ENCODE data around the gene ZNF318. TPM values are rescaled to one million over a fixed set of nuclear protein-coding genes. Genes with fewer than 3 reads are reported as not detected.

Gene ZNF318
- total RNA-seq, 1 donor from 2014 or later: 9.8 TPM

GRCh38 chr6:43361269-43361668 is 8.2 kb downstream of the ZNF318 start:
- Histone ChIP-seq H3K9me3 (ENCODE audit: insufficient read depth, low read depth, low read length) (no peaks in the 10 kb centered on the region), H3K27me3 (ENCODE audit: insufficient read depth, low read length) (no peaks in the 10 kb centered on the region), H3K4me2 (ENCODE audit: low read length) (no peak overlapping the region), H3K27ac (ENCODE audit: low read depth, low read length) (no peak overlapping the region), H3K4me1 (ENCODE audit: insufficient read depth, low read length) (peaks cover 9% of the 10 kb centered on the region), H4K20me1 (ENCODE audit: insufficient read depth, low read length) (peaks cover 6% of the 10 kb centered on the region), H3K36me3 (ENCODE audit: insufficient read depth, low read length) (peaks cover 25% of the 10 kb centered on the region), H2AFZ (ENCODE audit: low read depth, low read length) (no peak overlapping the region), H3K79me2 (ENCODE audit: insufficient read depth, low read length) (no peaks in the 10 kb centered on the region), H3K9ac (ENCODE audit: low read length) (no peak overlapping the region), H3K4me3 (ENCODE audit: insufficient read depth, low read depth, low read length) (no peak overlapping the region)
- DNase-seq (ENCODE audit: low read depth) (no peak), FAIRE-seq (no peak)
- Mint-ChIP-seq H3K4me1 (ENCODE audit: low read depth, unreplicated experiment) (peaks cover 8% of the 10 kb centered on the region), H3K9me3 (ENCODE audit: unreplicated experiment) (peaks cover 3% of the 10 kb centered on the region), H3K4me3 (ENCODE audit: unreplicated experiment) (no peak overlapping the region), H3K36me3 (ENCODE audit: low read depth, unreplicated experiment) (peaks cover 22% of the 10 kb centered on the region), H3K27ac (ENCODE audit: unreplicated experiment) (no peak overlapping the region), H3K27me3 (ENCODE audit: low read depth, unreplicated experiment) (no peaks in the 10 kb centered on the region)
- TF ChIP-seq EZH2 (IDR thresholded peaks at IDR 0.05; ENCODE audit: insufficient read depth, low read length): no peak
- TF ChIP-seq CTCF (IDR thresholded peaks at IDR 0.05; ENCODE audit: insufficient read depth, low read depth, low read length): no peak

GRCh38 chr6:43359831-43360230 is 9.6 kb downstream of the ZNF318 start:
- H3K27ac ChIP-seq (ENCODE audit: low read depth, low read length): no peak overlapping the region
- H3K4me3 ChIP-seq (ENCODE audit: insufficient read depth, low read depth, low read length): no peak overlapping the region
- Mint-ChIP-seq H3K4me1 (ENCODE audit: low read depth, unreplicated experiment) (peaks cover 8% of the 10 kb centered on the region), H3K27ac (ENCODE audit: unreplicated experiment) (no peak overlapping the region), H3K36me3 (ENCODE audit: low read depth, unreplicated experiment) (peaks cover 33% of the 10 kb centered on the region), H3K9me3 (ENCODE audit: unreplicated experiment) (no peaks in the 10 kb centered on the region), H3K27me3 (ENCODE audit: low read depth, unreplicated experiment) (no peaks in the 10 kb centered on the region), H3K4me3 (ENCODE audit: unreplicated experiment) (no peak overlapping the region)
- H3K4me2 ChIP-seq (ENCODE audit: low read length): no peak overlapping the region
- no peak for TF ChIP-seq EZH2 (IDR thresholded peaks at IDR 0.05; ENCODE audit: insufficient read depth, low read length)
- TF ChIP-seq CTCF (IDR thresholded peaks at IDR 0.05; ENCODE audit: insufficient read depth, low read depth, low read length): no peak
- FAIRE-seq: no peak
- H3K9ac ChIP-seq (ENCODE audit: low read length): no peak overlapping the region
- peaks cover 12% of the 10 kb centered on the region for H3K4me1 ChIP-seq (ENCODE audit: insufficient read depth, low read length)
- DNase-seq (ENCODE audit: low read depth): no peak
- H4K20me1 ChIP-seq (ENCODE audit: insufficient read depth, low read length): peaks cover 10% of the 10 kb centered on the region
- no peaks in the 10 kb centered on the region for H3K9me3 ChIP-seq (ENCODE audit: insufficient read depth, low read depth, low read length)
- no peak overlapping the region for H2AFZ ChIP-seq (ENCODE audit: low read depth, low read length)
- no peaks in the 10 kb centered on the region for H3K79me2 ChIP-seq (ENCODE audit: insufficient read depth, low read length)
- peaks cover 32% of the 10 kb centered on the region for H3K36me3 ChIP-seq (ENCODE audit: insufficient read depth, low read length)
- no peaks in the 10 kb centered on the region for H3K27me3 ChIP-seq (ENCODE audit: insufficient read depth, low read length)

GRCh38 chr6:43359381-43359780 is 10.1 kb downstream of the ZNF318 start:
- Mint-ChIP-seq H3K4me1 (ENCODE audit: low read depth, unreplicated experiment) (peaks cover 8% of the 10 kb centered on the region), H3K4me3 (ENCODE audit: unreplicated experiment) (no peak overlapping the region), H3K36me3 (ENCODE audit: low read depth, unreplicated experiment) (peaks cover 34% of the 10 kb centered on the region), H3K9me3 (ENCODE audit: unreplicated experiment) (no peaks in the 10 kb centered on the region), H3K27ac (ENCODE audit: unreplicated experiment) (peak overlapping the region; percentile 69), H3K27me3 (ENCODE audit: low read depth, unreplicated experiment) (no peaks in the 10 kb centered on the region)
- Histone ChIP-seq H3K79me2 (ENCODE audit: insufficient read depth, low read length) (no peaks in the 10 kb centered on the region), H3K4me1 (ENCODE audit: insufficient read depth, low read length) (peaks cover 12% of the 10 kb centered on the region), H3K4me2 (ENCODE audit: low read length) (no peak overlapping the region), H3K4me3 (ENCODE audit: insufficient read depth, low read depth, low read length) (no peak overlapping the region), H3K9me3 (ENCODE audit: insufficient read depth, low read depth, low read length) (no peaks in the 10 kb centered on the region), H4K20me1 (ENCODE audit: insufficient read depth, low read length) (peaks cover 10% of the 10 kb centered on the region), H3K27ac (ENCODE audit: low read depth, low read length) (no peak overlapping the region), H2AFZ (ENCODE audit: low read depth, low read length) (no peak overlapping the region), H3K27me3 (ENCODE audit: insufficient read depth, low read length) (no peaks in the 10 kb centered on the region), H3K36me3 (ENCODE audit: insufficient read depth, low read length) (peaks cover 35% of the 10 kb centered on the region), H3K9ac (ENCODE audit: low read length) (no peak overlapping the region)
- DNase-seq (ENCODE audit: low read depth) (no peak), FAIRE-seq (no peak)
- TF ChIP-seq CTCF (IDR thresholded peaks at IDR 0.05; ENCODE audit: insufficient read depth, low read depth, low read length): no peak
- no peak for TF ChIP-seq EZH2 (IDR thresholded peaks at IDR 0.05; ENCODE audit: insufficient read depth, low read length)

All from astrocyte (in vitro differentiated cells and primary cell).